ENCODE data around the gene ANXA4.

The ANXA4 gene

DNA sequence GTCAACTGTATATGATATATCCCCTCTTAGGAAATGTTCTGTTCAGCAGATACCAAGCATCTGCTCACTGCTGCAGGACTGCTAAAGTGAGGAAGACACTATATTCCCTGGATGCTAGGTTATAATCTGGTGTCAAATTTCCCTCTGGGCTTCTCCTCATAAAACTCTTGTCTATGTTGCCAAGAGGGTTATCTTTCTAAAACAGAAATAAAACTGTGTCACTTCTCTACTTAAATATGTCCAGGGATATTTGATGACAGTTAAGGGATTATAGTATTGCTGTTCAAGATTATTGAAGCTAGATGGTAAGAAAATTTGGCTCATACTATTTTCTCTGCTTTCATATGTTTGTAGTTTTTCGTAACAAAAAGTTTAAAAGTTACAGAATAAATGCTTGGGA is 121.4 kb downstream of the ANXA4 start:
- DNase-seq (ENCODE audit: low read depth in 1 of 2, low spot score in 1 of 2) = no peak
- TF ChIP-seq, protein P1, sequence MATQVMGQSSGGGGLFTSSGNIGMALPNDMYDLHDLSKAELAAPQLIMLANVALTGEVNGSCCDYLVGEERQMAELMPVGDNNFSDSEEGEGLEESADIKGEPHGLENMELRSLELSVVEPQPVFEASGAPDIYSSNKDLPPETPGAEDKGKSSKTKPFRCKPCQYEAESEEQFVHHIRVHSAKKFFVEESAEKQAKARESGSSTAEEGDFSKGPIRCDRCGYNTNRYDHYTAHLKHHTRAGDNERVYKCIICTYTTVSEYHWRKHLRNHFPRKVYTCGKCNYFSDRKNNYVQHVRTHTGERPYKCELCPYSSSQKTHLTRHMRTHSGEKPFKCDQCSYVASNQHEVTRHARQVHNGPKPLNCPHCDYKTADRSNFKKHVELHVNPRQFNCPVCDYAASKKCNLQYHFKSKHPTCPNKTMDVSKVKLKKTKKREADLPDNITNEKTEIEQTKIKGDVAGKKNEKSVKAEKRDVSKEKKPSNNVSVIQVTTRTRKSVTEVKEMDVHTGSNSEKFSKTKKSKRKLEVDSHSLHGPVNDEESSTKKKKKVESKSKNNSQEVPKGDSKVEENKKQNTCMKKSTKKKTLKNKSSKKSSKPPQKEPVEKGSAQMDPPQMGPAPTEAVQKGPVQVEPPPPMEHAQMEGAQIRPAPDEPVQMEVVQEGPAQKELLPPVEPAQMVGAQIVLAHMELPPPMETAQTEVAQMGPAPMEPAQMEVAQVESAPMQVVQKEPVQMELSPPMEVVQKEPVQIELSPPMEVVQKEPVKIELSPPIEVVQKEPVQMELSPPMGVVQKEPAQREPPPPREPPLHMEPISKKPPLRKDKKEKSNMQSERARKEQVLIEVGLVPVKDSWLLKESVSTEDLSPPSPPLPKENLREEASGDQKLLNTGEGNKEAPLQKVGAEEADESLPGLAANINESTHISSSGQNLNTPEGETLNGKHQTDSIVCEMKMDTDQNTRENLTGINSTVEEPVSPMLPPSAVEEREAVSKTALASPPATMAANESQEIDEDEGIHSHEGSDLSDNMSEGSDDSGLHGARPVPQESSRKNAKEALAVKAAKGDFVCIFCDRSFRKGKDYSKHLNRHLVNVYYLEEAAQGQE (IDR thresholded peaks at IDR 0.05; ENCODE audit: insufficient replicate concordance, low read depth) = no peak
- TF ChIP-seq GABPA (IDR thresholded peaks at IDR 0.05; ENCODE audit: low read depth) (no peak), POLR2AphosphoS5 (IDR thresholded peaks at IDR 0.05; ENCODE audit: low read depth) (no peak), SPI1 (IDR thresholded peaks at IDR 0.05; ENCODE audit: borderline replicate concordance, low read depth) (no peak)
- TF ChIP-seq, protein P2, sequence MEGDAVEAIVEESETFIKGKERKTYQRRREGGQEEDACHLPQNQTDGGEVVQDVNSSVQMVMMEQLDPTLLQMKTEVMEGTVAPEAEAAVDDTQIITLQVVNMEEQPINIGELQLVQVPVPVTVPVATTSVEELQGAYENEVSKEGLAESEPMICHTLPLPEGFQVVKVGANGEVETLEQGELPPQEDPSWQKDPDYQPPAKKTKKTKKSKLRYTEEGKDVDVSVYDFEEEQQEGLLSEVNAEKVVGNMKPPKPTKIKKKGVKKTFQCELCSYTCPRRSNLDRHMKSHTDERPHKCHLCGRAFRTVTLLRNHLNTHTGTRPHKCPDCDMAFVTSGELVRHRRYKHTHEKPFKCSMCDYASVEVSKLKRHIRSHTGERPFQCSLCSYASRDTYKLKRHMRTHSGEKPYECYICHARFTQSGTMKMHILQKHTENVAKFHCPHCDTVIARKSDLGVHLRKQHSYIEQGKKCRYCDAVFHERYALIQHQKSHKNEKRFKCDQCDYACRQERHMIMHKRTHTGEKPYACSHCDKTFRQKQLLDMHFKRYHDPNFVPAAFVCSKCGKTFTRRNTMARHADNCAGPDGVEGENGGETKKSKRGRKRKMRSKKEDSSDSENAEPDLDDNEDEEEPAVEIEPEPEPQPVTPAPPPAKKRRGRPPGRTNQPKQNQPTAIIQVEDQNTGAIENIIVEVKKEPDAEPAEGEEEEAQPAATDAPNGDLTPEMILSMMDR (IDR thresholded peaks at IDR 0.05; ENCODE audit: insufficient read depth, low read length) = no peak
- H3K4me3 ChIP-seq (replicated peaks; ENCODE audit: insufficient read depth, low read length) = no peak overlapping the region
- H3K27me3 ChIP-seq (ENCODE audit: insufficient read depth, poor library complexity, severe bottlenecking) = no peaks in the 10 kb centered on the region
- H3K27ac ChIP-seq (replicated peaks) = no peak overlapping the region
